Erythroblast (primary cell): ENCODE measurements around the gene PGLYRP3.
A peak's percentile ranks its signal among the peaks of the same experiment; 100 is the strongest.
"Not testable (repeated sequence)": the region's sequence is repeated elsewhere in the genome, so short reads cannot be mapped to it uniquely, and the experiment has no call there.

Experiments used
- DNase-seq, 2 experiments: peaks; one replicate each; lab custom pipeline; 2025; lab: John Stamatoyannopoulos, UW
- GATA1 ChIP-seq: IDR thresholded peaks from 2 replicates; pipeline ENCODE4 v1.6.1; 2011; ENCODE audit warnings: low read depth, mild to moderate bottlenecking, control low read depth, low read length, moderate library complexity
- POLR2A ChIP-seq: IDR thresholded peaks from 2 replicates; pipeline ENCODE4 v1.6.1; 2011; ENCODE audit warnings: mild to moderate bottlenecking, low read length

PGLYRP3 gene

DNA sequence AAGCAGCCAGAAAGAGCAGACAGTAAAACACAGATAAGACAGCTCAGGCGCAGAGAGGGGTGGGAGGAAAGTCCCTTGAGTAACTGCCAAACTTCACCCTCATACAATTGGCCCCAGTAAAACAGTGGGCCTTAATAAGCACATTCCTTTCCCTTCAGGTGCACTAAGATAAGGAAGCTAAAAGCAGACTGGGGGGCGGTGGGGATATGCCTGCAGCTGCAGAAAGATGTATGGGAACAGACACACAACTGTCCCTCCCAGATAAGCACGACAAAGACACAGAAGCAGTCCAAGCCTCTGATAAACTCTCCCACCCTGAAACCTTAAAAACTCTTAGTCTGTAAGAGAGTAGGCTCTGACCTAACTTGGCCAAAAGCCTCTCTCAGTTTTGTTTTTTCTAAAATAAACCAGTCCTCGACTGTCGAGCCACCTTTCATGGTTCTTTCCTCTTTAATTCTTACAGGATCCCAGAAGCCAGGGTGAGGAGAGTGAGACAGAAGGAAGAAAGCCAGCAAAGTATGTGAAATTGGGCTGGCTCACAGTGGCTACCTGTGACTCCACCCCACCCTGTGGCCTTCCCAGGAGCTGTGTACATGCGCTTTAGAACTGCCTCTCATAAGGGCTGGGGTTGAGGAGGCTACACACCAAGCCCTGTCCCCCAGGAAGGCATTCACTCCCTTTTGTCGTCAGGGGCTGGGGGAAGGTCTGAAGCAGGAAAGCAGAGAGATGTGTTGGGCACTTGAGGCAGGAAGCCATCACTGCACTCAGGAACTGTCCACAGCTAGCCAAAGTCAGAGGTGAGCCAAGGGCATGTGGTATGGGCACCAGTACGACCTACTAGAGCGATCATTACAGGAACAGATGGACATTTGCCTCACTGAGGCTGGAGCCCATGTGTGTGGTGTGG lies 31.3 kb upstream of the PGLYRP3 start:
- TF ChIP-seq GATA1: peak; percentile 90
- peak; percentile 41 for TF ChIP-seq POLR2A
- peak; percentile 88 to 98 for DNase-seq

DNA sequence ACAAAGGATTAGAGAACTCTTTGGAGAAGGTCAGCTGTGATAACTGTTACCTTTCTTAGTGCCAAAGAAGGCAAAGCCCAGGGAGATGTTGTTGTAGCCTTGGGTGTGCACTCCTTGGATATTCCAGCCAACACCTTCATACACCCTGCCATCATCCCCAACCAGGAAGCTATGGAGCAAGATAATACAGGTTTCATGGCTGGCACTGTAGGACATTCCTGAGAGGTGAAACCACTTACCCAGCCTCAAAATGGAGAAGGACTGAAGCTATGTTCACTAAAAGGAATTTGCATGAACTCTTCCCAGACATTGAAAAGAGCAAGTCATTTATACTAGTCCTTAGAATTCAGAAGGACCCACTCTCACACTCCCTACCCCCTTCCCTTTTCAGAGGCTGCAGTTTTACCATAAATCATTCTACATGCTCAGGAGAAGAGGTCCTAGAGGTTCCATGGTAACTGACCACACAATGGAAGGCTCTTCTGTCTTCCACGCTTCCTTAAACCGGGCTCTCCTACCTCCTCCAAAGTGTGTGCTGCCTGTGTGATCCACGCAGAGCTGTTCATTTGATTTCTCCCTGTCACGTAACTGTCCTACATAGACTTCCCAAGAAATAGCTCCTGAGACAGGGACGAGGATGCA lies 30.4 kb upstream of the PGLYRP3 start:
- no peak for TF ChIP-seq GATA1
- TF ChIP-seq POLR2A: no peak
- no peak for DNase-seq

DNA sequence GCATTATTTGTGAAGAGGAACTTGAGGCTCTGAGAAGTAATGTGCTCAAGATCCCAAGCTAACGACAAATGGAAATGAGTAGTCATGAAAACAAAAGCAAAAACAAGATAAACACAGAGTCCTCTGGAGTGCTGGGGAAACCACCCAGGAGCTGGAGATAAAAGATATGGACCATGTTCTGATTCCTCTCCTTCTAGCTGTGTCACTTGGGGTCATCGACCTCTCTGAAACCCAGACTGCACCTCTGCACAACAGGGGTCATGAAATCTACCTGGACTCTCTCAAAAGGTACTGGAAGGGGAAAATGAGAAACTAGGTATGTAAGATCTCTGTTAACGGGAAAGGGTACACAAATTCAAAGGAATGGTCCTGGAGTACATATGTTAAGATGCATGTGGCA lies 29.4 kb upstream of the PGLYRP3 start:
- peak; percentile 49 to 71 for DNase-seq
- TF ChIP-seq GATA1 (no peak), POLR2A (no peak)

DNA sequence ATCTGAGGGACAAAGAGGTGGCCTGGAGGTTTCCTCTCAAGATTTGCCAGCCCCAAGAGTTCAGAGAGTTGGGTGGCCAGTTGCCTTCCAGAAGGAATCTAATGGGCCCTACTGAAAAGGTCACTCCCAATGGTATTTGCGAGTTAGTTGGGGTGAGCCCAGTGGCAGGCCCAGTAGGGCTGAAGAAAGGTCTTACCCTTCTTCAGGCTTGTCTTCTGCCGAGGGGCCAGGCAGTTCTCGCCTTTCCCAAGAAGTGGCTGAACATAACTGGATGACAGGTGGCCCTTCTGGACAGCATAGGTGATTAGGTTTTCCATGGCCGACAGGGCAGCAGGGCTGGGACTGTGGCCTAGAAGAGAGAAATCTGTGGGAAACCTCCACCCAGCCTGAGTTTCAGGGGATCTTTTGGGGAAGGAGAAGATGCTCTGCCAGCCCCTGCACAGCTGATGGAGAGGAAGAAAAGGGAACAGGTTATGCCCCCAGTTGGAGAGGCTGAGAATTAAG lies 28.7 kb upstream of the PGLYRP3 start:
- no peak for DNase-seq
- TF ChIP-seq GATA1 (no peak), POLR2A (no peak)

DNA sequence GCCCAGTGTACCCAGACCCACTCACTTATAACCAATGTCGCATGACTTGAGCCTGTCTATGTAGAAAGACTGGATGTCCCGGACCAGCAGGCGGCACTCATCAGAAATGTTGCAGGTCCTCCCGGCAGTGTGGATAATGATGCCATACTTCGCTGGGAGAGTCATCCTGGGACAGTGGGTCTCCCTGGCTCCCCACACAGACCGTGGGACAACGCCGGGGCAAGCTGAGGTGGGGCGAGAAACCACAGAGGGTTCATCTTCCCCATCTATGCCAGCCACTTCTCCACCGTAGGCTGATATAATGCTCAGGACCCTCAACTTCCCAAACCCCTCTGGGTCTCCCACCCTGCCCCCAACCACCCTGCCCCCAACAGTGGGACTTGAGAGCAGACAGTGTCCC lies 27.6 kb upstream of the PGLYRP3 start:
- TF ChIP-seq POLR2A (no peak), GATA1 (no peak)
- DNase-seq: no peak

DNA sequence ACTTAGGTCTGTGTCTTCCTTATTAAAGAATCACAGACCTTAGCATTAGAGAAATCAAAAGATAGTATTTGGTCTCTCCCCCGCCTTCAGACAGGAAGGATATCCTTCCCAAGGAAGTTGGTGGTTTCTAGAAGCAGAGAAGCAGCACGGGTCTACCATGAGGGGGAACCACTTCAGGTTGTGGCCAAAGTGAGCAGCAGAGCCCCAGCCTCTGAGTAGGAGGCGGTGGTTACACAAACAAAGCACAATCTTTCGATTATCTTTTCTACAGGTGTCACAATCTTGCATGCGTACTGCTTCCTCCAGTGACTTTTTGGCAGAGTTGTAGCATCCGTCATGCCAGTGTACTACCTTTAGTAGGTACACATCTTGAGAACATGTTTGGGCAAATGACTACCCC lies 27.1 kb upstream of the PGLYRP3 start:
- no peak for TF ChIP-seq GATA1
- no peak for TF ChIP-seq POLR2A
- no peak for DNase-seq

DNA sequence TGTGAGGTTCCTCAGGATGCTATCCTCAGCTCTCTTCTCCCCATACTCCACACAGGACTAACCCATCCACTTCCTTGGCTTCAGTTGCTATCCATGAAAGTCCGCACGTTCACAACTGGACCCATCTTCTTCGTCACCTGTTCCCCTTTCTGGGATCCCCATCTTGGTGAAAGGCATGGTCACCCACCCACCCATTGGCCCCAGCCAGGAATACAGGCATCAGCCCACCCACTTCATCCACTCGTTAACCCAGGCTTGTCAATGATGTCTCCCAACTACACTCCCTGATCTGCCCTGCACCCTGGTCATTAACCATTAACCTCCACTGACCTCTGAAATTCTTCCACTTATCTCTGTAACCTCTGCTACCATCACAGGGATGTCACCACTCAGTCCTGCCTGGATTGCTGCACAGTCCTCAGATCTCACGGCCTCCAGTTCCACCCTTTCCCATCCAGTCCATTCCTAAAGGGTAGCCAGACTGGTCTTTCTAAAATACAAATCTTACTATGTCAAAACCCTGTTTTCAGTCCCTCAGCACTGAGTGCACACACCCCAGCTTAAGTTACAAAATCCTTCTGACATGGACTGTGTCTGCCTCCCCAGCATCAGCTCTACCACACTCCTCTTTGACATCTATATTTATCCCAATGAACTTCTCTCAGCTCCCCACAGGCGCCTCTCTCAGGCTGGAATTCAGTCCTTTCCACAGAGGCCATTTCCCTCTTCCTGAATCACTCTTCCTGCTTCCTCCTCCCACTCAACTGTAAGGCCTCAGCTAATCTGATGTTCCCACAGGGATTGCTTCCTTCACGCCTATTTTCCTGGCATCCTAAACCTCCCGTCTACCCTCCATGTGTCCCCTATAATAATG lies 25.5 kb upstream of the PGLYRP3 start:
- TF ChIP-seq POLR2A (no peak), GATA1 (no peak)
- DNase-seq: no peak

DNA sequence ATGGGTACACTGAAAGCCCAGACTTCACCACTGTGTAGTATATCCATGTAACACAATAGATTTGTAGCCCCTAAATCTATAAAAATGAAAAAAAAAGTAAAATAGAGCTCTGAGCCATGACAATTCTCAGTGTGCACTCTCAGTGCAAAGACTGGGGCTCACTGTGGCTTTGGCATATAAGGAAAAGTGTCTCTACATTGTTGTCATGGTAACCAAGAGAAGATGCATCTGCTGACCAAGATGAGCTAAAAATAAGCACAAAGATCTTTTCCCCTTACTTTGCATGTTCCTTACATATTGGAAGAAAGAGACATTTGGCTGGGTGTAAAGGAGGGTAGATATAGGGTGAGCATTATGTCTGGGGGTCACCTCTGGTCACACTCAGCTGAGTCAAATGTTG lies 23.9 kb upstream of the PGLYRP3 start:
- no peak for DNase-seq
- TF ChIP-seq POLR2A: no peak
- no peak for TF ChIP-seq GATA1

DNA sequence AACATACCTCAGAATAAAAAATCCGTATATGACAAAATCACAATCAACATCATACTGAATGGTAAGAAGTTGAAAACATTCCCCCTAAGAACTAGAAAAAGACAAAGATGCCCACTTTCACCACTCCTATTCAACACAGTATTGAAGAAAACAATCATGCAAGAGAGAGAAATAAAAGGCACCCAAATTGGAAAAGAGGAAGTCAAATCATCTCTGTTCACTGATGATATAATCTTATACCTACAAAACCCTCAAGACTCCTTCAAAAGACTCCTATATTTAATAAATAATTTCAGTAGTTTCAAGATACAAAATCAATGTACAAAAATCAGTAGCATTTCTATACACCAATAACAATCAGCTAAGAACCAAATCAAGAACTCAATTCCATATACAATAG lies 21.1 kb upstream of the PGLYRP3 start:
- DNase-seq: no peak
- TF ChIP-seq GATA1 (no peak), POLR2A (no peak)

DNA sequence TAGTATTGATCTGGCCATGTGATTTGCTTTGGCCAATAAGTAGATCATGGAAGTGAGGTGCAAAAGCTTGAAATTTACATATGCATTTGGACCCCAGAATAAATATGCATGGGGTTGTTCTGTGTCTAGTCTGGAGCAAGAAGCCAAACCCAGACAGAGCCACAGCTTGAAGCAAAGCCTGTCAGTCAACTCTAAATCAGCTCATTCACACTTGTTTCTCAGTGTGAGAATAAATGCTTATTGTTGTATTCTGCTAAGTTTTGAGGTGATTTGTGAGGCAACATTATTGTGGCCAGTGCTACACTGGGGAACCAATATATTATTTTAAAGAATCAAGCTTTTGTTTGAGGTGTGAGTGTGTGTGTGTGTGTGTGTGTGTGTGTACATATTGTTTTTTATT lies 12.2 kb upstream of the PGLYRP3 start:
- TF ChIP-seq GATA1 (no peak), POLR2A (no peak)
- DNase-seq: no peak

DNA sequence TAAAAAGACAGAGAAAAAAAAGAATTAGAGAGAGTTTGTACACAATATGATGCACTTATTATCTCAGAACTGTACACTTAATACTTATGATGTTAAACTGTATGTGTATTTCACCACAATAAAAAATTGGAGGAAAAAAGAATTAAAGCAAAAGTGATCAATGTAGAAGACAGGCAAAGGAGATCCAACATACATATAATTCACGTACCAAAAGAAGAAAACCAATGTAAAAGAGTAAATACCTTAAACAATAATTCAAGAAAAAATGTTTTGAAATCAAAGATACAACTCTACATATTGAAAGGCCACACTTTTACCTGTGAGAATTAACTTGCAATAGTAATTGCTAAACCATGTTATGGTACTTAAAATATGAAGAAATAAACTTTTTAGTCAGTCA lies 9.8 kb upstream of the PGLYRP3 start:
- TF ChIP-seq GATA1 (no peak), POLR2A (no peak)
- no peak for DNase-seq

DNA sequence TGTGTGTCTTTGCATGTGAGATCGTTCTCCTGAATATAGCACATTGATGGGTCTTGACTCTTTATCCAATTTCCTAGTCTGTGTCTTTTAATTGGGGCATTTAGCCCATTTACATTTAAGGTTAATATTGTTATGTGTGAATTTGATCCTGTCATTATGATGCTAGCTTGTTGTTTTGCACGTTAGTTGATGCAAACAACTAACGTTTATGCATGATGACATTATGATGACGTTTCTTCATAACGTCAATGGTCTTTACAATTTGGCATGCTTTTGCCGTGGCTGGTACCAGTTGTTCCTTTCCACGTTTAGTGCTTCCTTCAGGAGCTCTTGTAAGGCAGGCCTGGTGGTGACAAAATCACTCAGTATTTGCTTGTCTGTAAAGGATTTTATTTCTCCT lies 5.4 kb upstream of the PGLYRP3 start:
- DNase-seq: not testable (repeated sequence)

DNA sequence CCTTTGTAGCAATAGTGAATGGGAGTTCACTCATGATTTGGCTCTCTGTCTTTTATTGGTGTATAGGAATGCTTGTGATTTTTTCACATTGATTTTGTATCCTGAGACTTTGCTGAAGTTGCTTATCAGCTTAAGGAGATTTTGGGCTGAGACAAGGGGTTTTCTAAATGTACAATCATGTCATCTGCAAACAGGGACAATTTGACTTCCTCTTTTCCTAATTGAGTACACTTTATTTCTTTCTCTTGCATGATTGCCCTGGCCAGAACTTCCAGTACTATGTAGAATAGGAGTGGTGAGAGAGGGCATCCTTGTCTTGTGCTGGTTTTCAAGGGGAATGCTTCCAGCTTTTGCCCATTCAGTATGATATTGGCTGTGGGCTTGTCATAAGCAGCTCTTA lies 3.3 kb upstream of the PGLYRP3 start:
- not testable (repeated sequence) for DNase-seq

DNA sequence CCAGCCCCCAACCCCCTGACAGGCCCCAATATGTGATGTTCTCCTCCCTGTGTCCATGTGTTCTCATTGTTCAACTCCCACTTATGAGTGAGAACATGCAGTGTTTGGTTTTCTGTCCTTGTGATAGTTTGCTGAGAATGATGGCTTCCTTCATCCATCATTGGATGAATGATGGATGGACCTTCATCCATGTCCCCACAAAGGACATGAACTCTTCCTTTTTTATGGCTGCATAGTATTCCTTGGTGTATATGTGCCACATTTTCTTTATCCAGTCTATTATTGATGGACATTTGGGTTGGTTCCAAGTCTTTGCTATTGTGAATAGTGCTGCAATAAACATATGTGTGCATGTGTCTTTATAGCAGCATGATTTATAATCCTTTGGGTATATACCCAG lies 1.6 kb upstream of the PGLYRP3 start:
- DNase-seq: not testable (repeated sequence)

DNA sequence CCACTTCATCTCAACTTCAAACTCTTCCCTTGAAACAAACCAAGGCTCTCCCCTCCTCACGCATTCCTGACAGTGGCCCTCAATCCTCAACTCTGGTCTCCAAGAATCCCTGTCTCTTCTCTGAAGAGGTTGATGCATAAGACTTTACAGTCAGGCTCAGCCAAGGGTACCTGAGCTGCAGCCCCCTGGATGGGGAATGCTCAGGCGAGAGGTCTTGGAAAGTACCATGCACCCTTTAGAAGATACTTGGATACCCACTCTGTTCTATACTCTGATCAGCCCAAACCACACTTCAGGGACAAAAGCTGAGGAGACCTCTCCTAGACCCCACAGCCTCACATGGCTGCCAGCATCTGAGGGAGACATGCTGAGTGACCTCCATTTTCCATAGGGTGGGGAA lies 536 bp upstream of the PGLYRP3 start:
- DNase-seq: no peak
- TF ChIP-seq POLR2A: no peak
- TF ChIP-seq GATA1: no peak
